Measurements from ENCODE around the gene TBX3. TPM values are rescaled to one million over a fixed set of nuclear protein-coding genes. Genes with fewer than 3 reads are reported as not detected.

TBX3 gene
- total RNA-seq, 5 donors from 2014 or later (not counting 1 experiment from before 2014, with no cell fraction given), result 0.26 to 0.44 (median 0.41) TPM; not detected in 2

DNA sequence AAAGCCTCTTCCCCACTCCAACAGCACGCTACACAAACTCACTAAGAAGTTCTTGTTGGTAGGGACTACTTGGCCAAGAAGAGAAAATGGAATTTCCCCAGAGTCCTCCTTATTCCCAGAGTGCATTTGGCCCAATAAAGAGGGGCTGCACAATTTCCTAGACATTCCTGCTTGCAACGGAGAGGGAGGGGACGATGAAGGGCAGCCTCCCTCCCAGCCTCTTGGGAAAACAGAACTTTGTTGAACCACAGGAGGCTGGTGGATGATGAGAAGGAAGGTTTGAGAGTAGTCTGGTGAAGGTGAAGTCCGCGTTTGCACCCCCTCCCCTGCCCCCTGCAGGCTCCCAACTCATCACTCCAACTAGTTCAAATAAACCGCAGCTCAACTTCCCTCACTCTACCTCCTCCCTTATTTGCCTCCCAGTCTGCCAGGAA, 19.1 kb upstream of the TBX3 start:
- ChIA-PET CTCF (interaction anchor here in 1 of 2 donors (0.6 kb wide), 1 partner anchor 485 kb away, joined by 3 read pairs; no protein-coding TSS in a partner anchor), POLR2A (interaction anchor here (0.6 to 0.7 kb wide), 2 partner anchors 11 to 19 kb away, joined by 3 to 10 read pairs; partner anchors contain the start of gene TBX3 (in 1 of the 2))
- Histone ChIP-seq H3K36me3 (ENCODE audit: control insufficient read depth in 2 of 2, extremely low read depth in 1 of 2, insufficient read depth in 1 of 2, low read length in 1 of 2) (no peaks in the 10 kb centered on the region), H3K27me3 (replicated peaks in 1 of 2; ENCODE audit: control insufficient read depth in 2 of 2, extremely low read depth in 1 of 2, insufficient read depth in 2 of 2, low read length in 1 of 2) (peaks cover 13 to 63% of the 10 kb centered on the region in 2 experiments), H3K4me3 (ENCODE audit: control insufficient read depth in 1 of 2, extremely low read depth in 1 of 2, low read length in 1 of 2) (no peak overlapping the region), H3K4me1 (ENCODE audit: control insufficient read depth in 1 of 2, extremely low read depth in 1 of 2, insufficient read depth in 2 of 2, low read length in 2 of 2) (no peaks in the 10 kb centered on the region), H3K27ac (ENCODE audit: low read length) (no peak overlapping the region), H3K9me3 (no peaks in the 10 kb centered on the region)
- Mint-ChIP-seq H3K4me1 (no peaks in the 10 kb centered on the region), H3K36me3 (no peaks in the 10 kb centered on the region), H3K27me3 (peaks cover 49 to 66% of the 10 kb centered on the region in 2 donors), H3K4me3 (no peak overlapping the region), H3K9me3 (no peaks in the 10 kb centered on the region), H3K27ac (no peak overlapping the region)
- DNase-seq, result no peak
- no peak for ATAC-seq (replicated peaks in 1 of 4)
- WGBS (ENCODE audit: insufficient coverage), result no CpG with 5 or more reads among the region's 6 CpGs

DNA sequence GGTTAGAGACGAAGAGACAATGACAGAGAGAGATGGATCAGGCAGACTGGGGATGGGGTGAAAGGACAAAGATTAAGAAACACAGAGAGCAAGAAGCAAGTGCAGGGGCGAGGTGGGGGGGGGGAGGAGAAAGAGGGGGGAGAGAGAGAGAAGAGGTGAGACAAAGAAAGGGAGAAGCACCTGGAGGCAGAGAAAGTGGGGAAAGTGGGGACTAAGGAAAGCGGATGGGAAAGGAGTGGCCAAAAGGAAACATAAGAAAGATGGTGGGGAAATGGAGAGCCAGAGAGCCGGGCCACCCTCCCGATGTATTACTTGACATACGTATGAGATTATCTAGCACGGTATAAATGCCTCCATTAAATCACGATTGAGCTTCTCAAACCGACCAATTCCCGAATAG, 18.5 kb upstream of the TBX3 start:
- H3K27me3 Mint-ChIP-seq, result peaks cover 55 to 72% of the 10 kb centered on the region in 2 donors
- Histone ChIP-seq H3K36me3 (ENCODE audit: control insufficient read depth in 2 of 2, extremely low read depth in 1 of 2, insufficient read depth in 1 of 2, low read length in 1 of 2) (no peaks in the 10 kb centered on the region), H3K4me3 (ENCODE audit: control insufficient read depth in 1 of 2, extremely low read depth in 1 of 2, low read length in 1 of 2) (no peak overlapping the region), H3K27me3 (replicated peaks in 1 of 2; ENCODE audit: control insufficient read depth in 2 of 2, extremely low read depth in 1 of 2, insufficient read depth in 2 of 2, low read length in 1 of 2) (peaks cover 13 to 68% of the 10 kb centered on the region in 2 experiments), H3K27ac (ENCODE audit: low read length) (no peak overlapping the region), H3K9me3 (no peaks in the 10 kb centered on the region), H3K4me1 (ENCODE audit: control insufficient read depth in 1 of 2, extremely low read depth in 1 of 2, insufficient read depth in 2 of 2, low read length in 2 of 2) (no peaks in the 10 kb centered on the region)
- no peaks in the 10 kb centered on the region for H3K4me1 Mint-ChIP-seq
- ATAC-seq (replicated peaks in 1 of 4) (no peak), DNase-seq (no peak)
- no peak overlapping the region for H3K4me3 Mint-ChIP-seq
- no peaks in the 10 kb centered on the region for H3K9me3 Mint-ChIP-seq
- POLR2A ChIA-PET, result no interaction called here
- CTCF ChIA-PET, result no interaction called here
- no CpG with 5 or more reads among the region's 10 CpGs for WGBS (ENCODE audit: insufficient coverage)
- H3K27ac Mint-ChIP-seq, result no peak overlapping the region
- H3K36me3 Mint-ChIP-seq, result no peaks in the 10 kb centered on the region

DNA sequence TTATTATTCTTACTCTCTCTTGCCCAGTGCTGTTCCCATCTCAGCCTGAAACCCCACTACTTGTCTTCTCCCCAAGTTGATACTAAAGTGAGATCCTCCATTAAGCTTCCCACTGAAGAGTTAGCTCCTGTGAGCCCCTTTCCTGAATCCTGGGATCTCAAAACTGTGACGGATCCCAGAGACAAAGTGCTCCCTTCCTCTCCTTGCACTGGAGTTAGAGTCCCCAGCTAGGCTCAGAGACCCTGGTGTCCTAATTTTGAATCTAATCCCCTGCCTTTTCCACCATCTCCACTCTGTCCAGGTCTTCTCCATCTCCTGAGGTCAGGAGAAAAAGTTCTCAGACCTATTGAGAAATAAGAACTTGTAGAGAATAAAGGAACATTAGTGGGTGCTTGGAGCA, 17.6 kb upstream of the TBX3 start:
- no peak overlapping the region for H3K27ac Mint-ChIP-seq

DNA sequence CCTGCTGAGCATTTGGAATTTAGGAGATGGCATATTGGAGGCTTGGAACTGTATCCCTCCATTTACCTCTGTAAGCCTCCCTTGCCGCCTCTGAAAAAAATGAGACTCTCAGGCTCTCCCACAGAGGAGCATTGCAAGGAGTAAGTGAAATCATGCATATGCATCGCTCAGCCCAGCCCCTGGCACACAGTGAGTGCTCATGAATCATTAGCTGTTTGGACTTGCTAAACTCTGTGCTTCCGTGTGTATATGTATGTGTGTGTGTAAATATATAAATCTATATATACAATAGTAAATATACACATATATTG, 17.1 kb upstream of the TBX3 start:
- CTCF ChIA-PET, result no interaction called here
- Histone ChIP-seq H3K36me3 (ENCODE audit: control insufficient read depth in 2 of 2, extremely low read depth in 1 of 2, insufficient read depth in 1 of 2, low read length in 1 of 2) (no peaks in the 10 kb centered on the region), H3K4me3 (ENCODE audit: control insufficient read depth in 1 of 2, extremely low read depth in 1 of 2, low read length in 1 of 2) (no peak overlapping the region), H3K27ac (ENCODE audit: low read length) (no peak overlapping the region), H3K9me3 (no peaks in the 10 kb centered on the region), H3K27me3 (replicated peaks in 1 of 2; ENCODE audit: control insufficient read depth in 2 of 2, extremely low read depth in 1 of 2, insufficient read depth in 2 of 2, low read length in 1 of 2) (peaks cover 19 to 78% of the 10 kb centered on the region in 2 experiments), H3K4me1 (ENCODE audit: control insufficient read depth in 1 of 2, extremely low read depth in 1 of 2, insufficient read depth in 2 of 2, low read length in 2 of 2) (no peaks in the 10 kb centered on the region)
- POLR2A ChIA-PET, result no interaction called here
- H3K9me3 Mint-ChIP-seq, result no peaks in the 10 kb centered on the region
- WGBS (ENCODE audit: insufficient coverage), result no CpG with 5 or more reads among the region's 3 CpGs
- peaks cover 63 to 84% of the 10 kb centered on the region in 2 donors for H3K27me3 Mint-ChIP-seq
- no peak for DNase-seq
- H3K4me3 Mint-ChIP-seq, result no peak overlapping the region
- no peak for ATAC-seq (replicated peaks in 1 of 4)
- H3K4me1 Mint-ChIP-seq, result no peaks in the 10 kb centered on the region
- H3K36me3 Mint-ChIP-seq, result no peaks in the 10 kb centered on the region
- H3K27ac Mint-ChIP-seq, result no peak overlapping the region

More for the DNA sequence above, 17.6 kb upstream of the TBX3 start:
- Histone ChIP-seq H3K27ac (ENCODE audit: low read length) (no peak overlapping the region), H3K9me3 (no peaks in the 10 kb centered on the region), H3K4me3 (ENCODE audit: control insufficient read depth in 1 of 2, extremely low read depth in 1 of 2, low read length in 1 of 2) (no peak overlapping the region), H3K4me1 (ENCODE audit: control insufficient read depth in 1 of 2, extremely low read depth in 1 of 2, insufficient read depth in 2 of 2, low read length in 2 of 2) (no peaks in the 10 kb centered on the region), H3K27me3 (replicated peaks in 1 of 2; ENCODE audit: control insufficient read depth in 2 of 2, extremely low read depth in 1 of 2, insufficient read depth in 2 of 2, low read length in 1 of 2) (peaks cover 19 to 74% of the 10 kb centered on the region in 2 experiments), H3K36me3 (ENCODE audit: control insufficient read depth in 2 of 2, extremely low read depth in 1 of 2, insufficient read depth in 1 of 2, low read length in 1 of 2) (no peaks in the 10 kb centered on the region)
- ChIA-PET CTCF (no interaction called here), POLR2A (no interaction called here)
- DNase-seq (no peak), ATAC-seq (replicated peaks in 1 of 4) (no peak)
- 9% methylated on average over 1 of the region's 1 CpG for WGBS (ENCODE audit: insufficient coverage)
- no peaks in the 10 kb centered on the region for H3K9me3 Mint-ChIP-seq
- H3K36me3 Mint-ChIP-seq, result no peaks in the 10 kb centered on the region
- H3K4me1 Mint-ChIP-seq, result no peaks in the 10 kb centered on the region
- H3K4me3 Mint-ChIP-seq, result no peak overlapping the region
- H3K27me3 Mint-ChIP-seq, result peaks cover 60 to 81% of the 10 kb centered on the region in 2 donors

DNA sequence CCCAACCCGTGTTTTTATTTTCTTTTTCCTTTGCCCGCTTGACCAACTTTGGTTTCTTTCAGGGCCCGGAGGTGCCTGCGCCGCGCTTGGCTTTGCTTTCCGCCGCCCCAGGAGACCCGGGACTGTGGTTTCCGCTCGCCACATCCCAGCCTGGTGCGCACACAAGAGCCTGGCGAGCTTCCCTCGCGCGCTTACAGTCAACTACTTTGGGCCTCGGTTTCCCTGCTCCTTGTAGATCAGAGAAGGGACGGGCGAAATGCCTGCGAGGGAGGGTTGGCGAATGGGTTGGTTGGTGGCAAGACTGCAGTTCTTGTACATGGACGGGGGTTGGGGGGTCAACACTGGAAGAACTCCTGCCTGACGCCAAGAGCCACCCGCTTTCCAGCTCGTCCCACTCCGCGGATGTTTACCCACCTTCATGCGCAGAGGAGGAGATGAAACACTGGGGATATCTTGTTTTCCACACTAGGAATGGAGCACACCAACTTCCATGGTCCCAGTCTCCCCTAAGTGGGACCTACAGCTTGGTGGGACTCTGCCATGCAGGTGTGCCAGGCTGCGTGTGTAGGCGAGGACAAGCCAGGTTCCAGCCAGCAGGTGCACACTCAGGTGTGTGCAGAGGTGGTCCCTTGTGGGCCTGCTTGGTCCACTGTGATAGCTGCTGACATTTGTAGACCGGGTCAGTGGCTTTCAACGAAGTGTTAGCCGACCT, 16.6 kb upstream of the TBX3 start:
- no peaks in the 10 kb centered on the region for H3K4me1 ChIP-seq (ENCODE audit: control insufficient read depth in 1 of 2, extremely low read depth in 1 of 2, insufficient read depth in 2 of 2, low read length in 2 of 2)
- H3K27ac Mint-ChIP-seq, result no peak overlapping the region
- H3K36me3 ChIP-seq (ENCODE audit: control insufficient read depth in 2 of 2, extremely low read depth in 1 of 2, insufficient read depth in 1 of 2, low read length in 1 of 2), result no peaks in the 10 kb centered on the region
- ChIA-PET CTCF (no interaction called here), POLR2A (no interaction called here)
- no peaks in the 10 kb centered on the region for H3K9me3 ChIP-seq
- H3K27me3 ChIP-seq (replicated peaks in 1 of 2; ENCODE audit: control insufficient read depth in 2 of 2, extremely low read depth in 1 of 2, insufficient read depth in 2 of 2, low read length in 1 of 2), result peaks cover 19 to 78% of the 10 kb centered on the region in 2 experiments
- WGBS (ENCODE audit: insufficient coverage), result 5% methylated on average over 25 of the region's 33 CpGs
- H3K9me3 Mint-ChIP-seq, result no peaks in the 10 kb centered on the region
- peaks cover 65 to 86% of the 10 kb centered on the region in 2 donors for H3K27me3 Mint-ChIP-seq
- no peak overlapping the region for H3K4me3 Mint-ChIP-seq
- H3K27ac ChIP-seq (ENCODE audit: low read length), result no peak overlapping the region
- no peak overlapping the region for H3K4me3 ChIP-seq (ENCODE audit: control insufficient read depth in 1 of 2, extremely low read depth in 1 of 2, low read length in 1 of 2)
- DNase-seq, result no peak
- H3K36me3 Mint-ChIP-seq, result no peaks in the 10 kb centered on the region
- no peak for ATAC-seq (replicated peaks in 1 of 4)
- H3K4me1 Mint-ChIP-seq, result no peaks in the 10 kb centered on the region

DNA sequence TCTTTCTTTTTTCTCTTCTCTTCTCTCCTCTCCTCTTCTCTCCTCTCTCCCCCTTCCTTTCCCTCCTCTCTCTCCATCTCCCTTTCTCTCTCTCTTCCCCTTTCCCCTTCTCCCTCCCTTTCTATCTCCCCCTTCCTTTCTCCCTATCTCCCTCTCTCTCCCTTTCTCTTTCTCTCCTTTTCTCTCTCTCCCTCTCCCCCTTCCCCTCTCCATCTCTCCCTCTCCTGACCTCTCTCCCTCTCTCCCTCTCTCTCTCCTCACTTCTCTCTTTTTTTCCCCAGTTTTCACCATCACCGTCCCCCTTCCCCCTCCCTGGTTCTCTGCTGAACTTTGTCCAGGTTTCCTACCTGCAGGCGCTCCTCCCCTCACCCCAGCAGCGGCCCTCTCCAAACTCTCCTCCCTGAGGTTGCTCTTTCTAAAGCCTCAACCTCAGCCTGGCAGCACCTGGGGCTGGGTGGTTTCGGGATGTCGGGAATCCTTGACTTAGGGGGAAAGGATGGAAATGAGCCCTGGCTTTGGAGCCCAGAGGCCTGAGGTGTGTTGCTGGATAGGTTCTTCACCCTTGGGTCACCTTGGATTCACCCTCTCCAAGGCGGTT, 14.7 kb upstream of the TBX3 start:
- H3K27me3 Mint-ChIP-seq, result peaks cover 79 to 94% of the 10 kb centered on the region in 2 donors
- no peak overlapping the region for H3K27ac Mint-ChIP-seq
- ChIA-PET POLR2A (no interaction called here), CTCF (interaction anchor here in 1 of 2 donors (0.6 kb wide), 1 partner anchor 34 kb away, joined by 9 read pairs; no protein-coding TSS in a partner anchor)
- WGBS (ENCODE audit: insufficient coverage), result 3% methylated on average over 3 of the region's 6 CpGs
- no peak overlapping the region for H3K27ac ChIP-seq (ENCODE audit: low read length)
- no peaks in the 10 kb centered on the region for H3K4me1 Mint-ChIP-seq
- H3K36me3 ChIP-seq (ENCODE audit: control insufficient read depth in 2 of 2, extremely low read depth in 1 of 2, insufficient read depth in 1 of 2, low read length in 1 of 2), result no peaks in the 10 kb centered on the region
- H3K4me3 Mint-ChIP-seq, result no peak overlapping the region
- no peak overlapping the region for H3K4me3 ChIP-seq (ENCODE audit: control insufficient read depth in 1 of 2, extremely low read depth in 1 of 2, low read length in 1 of 2)
- no peaks in the 10 kb centered on the region for H3K9me3 Mint-ChIP-seq
- H3K27me3 ChIP-seq (replicated peaks in 1 of 2; ENCODE audit: control insufficient read depth in 2 of 2, extremely low read depth in 1 of 2, insufficient read depth in 2 of 2, low read length in 1 of 2), result peaks cover 24 to 75% of the 10 kb centered on the region in 2 experiments
- DNase-seq, result no peak
- no peaks in the 10 kb centered on the region for H3K36me3 Mint-ChIP-seq
- no peaks in the 10 kb centered on the region for H3K4me1 ChIP-seq (ENCODE audit: control insufficient read depth in 1 of 2, extremely low read depth in 1 of 2, insufficient read depth in 2 of 2, low read length in 2 of 2)
- no peak for ATAC-seq (replicated peaks in 1 of 4)
- no peaks in the 10 kb centered on the region for H3K9me3 ChIP-seq

Data from T-cell (primary cell).